Mucosa of stomach (tissue), 1 donor: ENCODE measurements around the gene ZNF260.
A peak's percentile ranks its signal among the peaks of the same experiment; 100 is the strongest.
"Not testable (repeated sequence)": the region's sequence is repeated elsewhere in the genome, so short reads cannot be mapped to it uniquely, and the experiment has no call there.

Source experiments
- H3K27me3 ChIP-seq: one replicate; pipeline ENCODE4 v1.7.0; 2013; ENCODE audit warnings: mild to moderate bottlenecking, low read length; ENCODE audit not compliant: control insufficient read depth, insufficient read depth
- H3K36me3 ChIP-seq: one replicate; pipeline ENCODE4 v1.7.0; 2013; ENCODE audit warnings: low read length; ENCODE audit not compliant: control insufficient read depth, insufficient read depth
- H3K4me1 ChIP-seq: one replicate; pipeline ENCODE4 v1.7.0; 2013; ENCODE audit warnings: mild to moderate bottlenecking, low read length; ENCODE audit not compliant: control insufficient read depth, insufficient read depth
- H3K4me3 ChIP-seq: one replicate; pipeline ENCODE4 v1.7.0; 2013; ENCODE audit warnings: low read length
- H3K9ac ChIP-seq: one replicate; pipeline ENCODE4 v1.7.0; 2013; ENCODE audit warnings: mild to moderate bottlenecking, low read length, moderate library complexity
- H3K9me3 ChIP-seq: one replicate; pipeline ENCODE4 v1.7.0; 2013; ENCODE audit warnings: mild to moderate bottlenecking, low read length, moderate library complexity; ENCODE audit not compliant: control insufficient read depth
- donor health status: Pancreatic carcinoma.

The ZNF260 gene

GRCh38 chr19:36527341-36527740 lies 730 bp downstream of the ZNF260 start:
- Histone ChIP-seq H3K27me3 (no peaks in the 10 kb centered on the region), H3K9me3 (no peaks in the 10 kb centered on the region)

DNA sequence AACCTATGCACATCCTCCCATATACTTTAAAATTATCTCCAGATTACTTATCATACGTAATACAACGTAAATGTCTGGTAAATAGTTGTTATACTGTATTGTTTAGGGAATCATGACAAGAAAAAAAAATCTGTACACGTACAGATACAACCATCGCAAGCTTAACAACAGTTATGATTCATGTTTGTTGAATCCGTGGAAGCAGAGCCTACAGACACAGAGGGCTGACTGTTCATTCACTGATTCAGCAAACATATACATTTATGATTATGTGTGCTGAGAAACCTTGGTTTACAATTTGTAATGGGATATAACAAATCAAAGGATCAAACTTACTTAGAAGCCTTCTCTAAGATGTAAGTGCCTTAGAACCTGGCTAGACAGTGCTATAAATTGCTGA lies 1.5 kb downstream of the ZNF260 start:
- no peaks in the 10 kb centered on the region for H3K4me1 ChIP-seq
- H3K9ac ChIP-seq = no peak overlapping the region
- H3K4me3 ChIP-seq = peak overlapping the region; percentile 95
- no peaks in the 10 kb centered on the region for H3K27me3 ChIP-seq
- H3K9me3 ChIP-seq = no peaks in the 10 kb centered on the region
- H3K36me3 ChIP-seq = no peaks in the 10 kb centered on the region

More at GRCh38 chr19:36527341-36527740, 730 bp downstream of the ZNF260 start:
- Histone ChIP-seq H3K9ac (peak overlapping the region; percentile 87), H3K36me3 (no peaks in the 10 kb centered on the region), H3K4me3 (peak overlapping the region; percentile 95), H3K4me1 (no peaks in the 10 kb centered on the region)

DNA sequence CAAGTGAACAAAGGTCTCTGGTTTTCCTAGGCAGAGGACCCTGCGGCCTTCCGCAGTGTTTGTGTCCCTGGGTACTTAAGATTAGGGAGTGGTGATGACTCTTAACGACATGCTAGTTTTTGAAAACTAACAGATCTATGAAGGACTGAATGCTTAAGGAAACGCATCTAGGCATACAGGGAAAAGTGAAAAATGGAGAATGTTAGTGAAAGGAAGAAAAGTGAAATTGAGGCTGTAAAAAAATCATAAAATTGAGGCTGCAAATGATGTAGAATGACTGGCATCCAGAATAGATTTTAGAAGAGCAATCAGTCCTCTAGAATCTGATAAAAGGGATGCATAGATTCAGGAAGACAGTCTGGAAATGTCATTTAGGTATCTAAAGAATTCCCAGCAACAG lies 3.5 kb downstream of the ZNF260 start:
- no peak overlapping the region for H3K4me3 ChIP-seq
- H3K27me3 ChIP-seq = no peaks in the 10 kb centered on the region
- no peaks in the 10 kb centered on the region for H3K4me1 ChIP-seq
- H3K9ac ChIP-seq = no peak overlapping the region
- no peaks in the 10 kb centered on the region for H3K36me3 ChIP-seq
- no peaks in the 10 kb centered on the region for H3K9me3 ChIP-seq

DNA sequence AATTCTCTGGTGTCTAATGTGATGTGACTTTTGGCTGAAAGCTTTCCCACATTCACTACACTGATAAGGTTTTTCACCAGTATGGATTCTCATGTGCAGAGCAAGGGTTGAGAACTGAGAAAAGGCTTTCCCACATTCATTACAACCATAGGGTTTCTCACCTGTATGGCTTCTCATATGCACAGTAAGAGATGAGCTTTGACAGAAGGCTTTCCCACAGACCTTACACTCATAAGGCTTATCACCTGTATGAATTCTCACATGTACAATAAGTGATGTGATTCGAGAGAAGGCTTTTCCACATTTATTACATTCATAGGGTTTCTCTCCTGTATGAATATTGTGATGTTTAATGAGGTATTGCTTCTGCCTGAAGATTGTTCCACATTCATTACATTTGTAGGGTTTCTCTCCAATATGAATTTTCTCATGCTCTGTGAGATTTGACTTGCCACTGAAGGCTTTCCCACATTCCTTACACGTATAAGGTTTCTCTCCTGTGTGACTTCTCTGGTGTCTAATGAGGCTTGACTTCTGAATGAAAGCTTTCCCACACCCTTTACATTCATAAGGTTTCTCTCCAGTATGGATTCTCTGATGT lies 14.0 kb downstream of the ZNF260 start:
- Histone ChIP-seq H3K27me3 (no peaks in the 10 kb centered on the region), H3K9ac (no peak overlapping the region), H3K36me3 (peaks cover 13% of the 10 kb centered on the region), H3K4me1 (no peaks in the 10 kb centered on the region), H3K9me3 (peaks cover 45% of the 10 kb centered on the region), H3K4me3 (no peak overlapping the region)

- no peak overlapping the region for H3K9ac ChIP-seq
- H3K27me3 ChIP-seq = no peaks in the 10 kb centered on the region
- H3K36me3 ChIP-seq = no peaks in the 10 kb centered on the region
- no peak overlapping the region for H3K4me3 ChIP-seq
- no peaks in the 10 kb centered on the region for H3K4me1 ChIP-seq
- H3K9me3 ChIP-seq = peaks cover 7% of the 10 kb centered on the region
These were observed 19.7 kb downstream of the ZNF260 start for GRCh38 chr19:36508325-36508724.

DNA sequence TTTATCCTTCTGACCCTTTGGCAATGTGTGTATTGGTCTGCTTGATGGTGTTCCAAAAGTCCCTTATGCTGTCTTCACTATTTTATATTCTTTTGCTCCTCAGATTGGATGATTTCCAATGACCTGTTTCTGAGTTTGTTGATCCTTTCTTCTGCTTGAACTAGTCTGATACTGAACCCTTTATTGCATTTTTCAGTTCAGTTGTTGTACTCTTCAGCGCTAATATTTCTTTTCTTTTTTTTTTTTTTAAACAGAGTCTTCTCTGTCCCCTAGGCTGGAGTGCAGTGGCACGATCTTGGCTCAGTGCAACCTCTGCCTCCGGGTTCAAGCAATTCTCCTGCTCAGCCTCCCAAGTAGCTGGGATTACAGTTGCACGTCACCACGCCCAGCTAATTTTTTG lies 26.1 kb downstream of the ZNF260 start:
- no peaks in the 10 kb centered on the region for H3K9me3 ChIP-seq
- H3K36me3 ChIP-seq = no peaks in the 10 kb centered on the region

GRCh38 chr19:36497001-36497400 lies 31.1 kb downstream of the ZNF260 start:
- Histone ChIP-seq H3K4me3 (no peak overlapping the region), H3K9ac (no peak overlapping the region), H3K4me1 (no peaks in the 10 kb centered on the region), H3K9me3 (no peaks in the 10 kb centered on the region), H3K36me3 (no peaks in the 10 kb centered on the region), H3K27me3 (no peaks in the 10 kb centered on the region)

More for the DNA sequence above, 26.1 kb downstream of the ZNF260 start:
- Histone ChIP-seq H3K27me3 (no peaks in the 10 kb centered on the region), H3K9ac (no peak overlapping the region), H3K4me1 (no peaks in the 10 kb centered on the region), H3K4me3 (no peak overlapping the region)

GRCh38 chr19:36492689-36493453 lies 35.2 kb downstream of the ZNF260 start:
- not testable (repeated sequence) for H3K4me1 ChIP-seq, H3K9me3 ChIP-seq, H3K9ac ChIP-seq, H3K36me3 ChIP-seq, H3K4me3 ChIP-seq, H3K27me3 ChIP-seq

GRCh38 chr19:36490846-36491245 lies 37.2 kb downstream of the ZNF260 start:
- H3K9me3 ChIP-seq, H3K4me3 ChIP-seq, H3K36me3 ChIP-seq, H3K4me1 ChIP-seq, H3K27me3 ChIP-seq, H3K9ac ChIP-seq: not testable (repeated sequence)

GRCh38 chr19:36489920-36490415 lies 38.1 kb downstream of the ZNF260 start:
- Histone ChIP-seq H3K27me3 (no peaks in the 10 kb centered on the region), H3K4me3 (peak overlapping the region; percentile 95), H3K36me3 (no peaks in the 10 kb centered on the region), H3K9me3 (no peaks in the 10 kb centered on the region), H3K9ac (peak overlapping the region; percentile 89), H3K4me1 (peaks cover 8% of the 10 kb centered on the region)

DNA sequence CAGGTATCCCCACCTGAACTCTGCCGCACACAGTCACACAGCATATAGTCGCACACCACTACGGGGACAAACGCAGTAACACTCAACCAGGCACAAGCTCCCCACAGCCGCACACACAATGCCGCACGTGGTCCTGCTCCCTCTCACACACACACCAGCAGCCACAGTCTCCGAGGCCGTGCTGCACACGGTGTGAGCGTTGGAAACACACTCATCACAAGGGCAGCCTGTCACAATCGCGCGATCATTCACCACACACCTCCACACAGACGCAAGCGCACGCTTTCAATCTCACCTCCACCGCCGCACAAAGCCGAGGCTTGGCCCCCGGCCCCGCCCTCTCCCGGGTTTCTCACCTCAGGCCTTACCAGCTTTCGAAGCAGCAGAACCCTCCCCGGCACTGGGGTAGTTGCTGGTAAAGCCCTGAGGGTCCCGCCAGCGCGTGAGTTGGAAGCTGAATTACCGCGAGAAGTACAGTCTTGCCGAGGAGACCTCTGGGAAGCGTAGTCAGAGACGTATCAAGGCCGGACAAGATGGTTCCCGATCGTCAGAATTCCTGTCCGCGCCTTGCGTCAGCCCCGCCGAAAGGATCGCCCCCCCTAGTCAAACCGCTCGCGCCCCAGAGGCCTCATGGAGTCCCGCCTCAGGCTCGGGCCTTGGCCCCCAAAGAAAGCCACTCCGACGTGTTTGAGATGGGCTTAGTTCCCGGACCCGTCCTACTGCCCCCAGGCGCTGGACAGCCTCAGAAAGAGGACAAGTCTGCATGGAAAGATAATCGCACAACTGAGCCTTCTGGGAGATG lies 38.8 kb downstream of the ZNF260 start, which contains the start of gene ZNF566:
Gene ZNF566 (minus strand): TSS at position 444 of the 802 bp plus-strand sequence. CDS start 13,004 bp downstream, outside the sequence.
- Histone ChIP-seq H3K27me3 (no peaks in the 10 kb centered on the region), H3K9ac (peak within 1 kb of the TSS; percentile 89), H3K4me3 (peak within 1 kb of the TSS; percentile 95), H3K9me3 (no peaks in the 10 kb centered on the region), H3K4me1 (peaks cover 8% of the 10 kb centered on the region), H3K36me3 (no peaks in the 10 kb centered on the region)

DNA sequence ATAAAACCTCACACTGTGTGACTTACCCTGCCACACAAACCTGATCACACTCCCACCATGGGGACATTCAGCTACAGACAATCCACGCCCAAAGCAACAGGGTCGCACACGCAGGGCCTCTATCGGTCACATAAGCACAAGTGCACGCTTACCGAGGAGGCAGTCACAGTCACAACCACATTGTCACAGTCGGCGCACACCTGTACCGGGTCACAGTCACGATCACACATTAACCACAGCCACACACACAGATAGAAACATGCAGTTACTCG lies 39.3 kb downstream of the ZNF260 start:
- H3K9me3 ChIP-seq = no peaks in the 10 kb centered on the region

More for the DNA sequence above, 39.3 kb downstream of the ZNF260 start:
- Histone ChIP-seq H3K4me3 (peak overlapping the region; percentile 95), H3K27me3 (no peaks in the 10 kb centered on the region), H3K4me1 (peaks cover 8% of the 10 kb centered on the region), H3K9ac (peak overlapping the region; percentile 89), H3K36me3 (no peaks in the 10 kb centered on the region)
